ENCODE data around the gene EPAS1.

- no peak for TF ChIP-seq TEAD4 (IDR thresholded peaks at IDR 0.05; ENCODE audit: borderline replicate concordance, insufficient read depth)
- TF ChIP-seq CTCF (IDR thresholded peaks at IDR 0.05): no peak
Measured at GRCh38 chr2:46416739-46417403, 119.7 kb downstream of the EPAS1 start.
